Measurements from ENCODE around the gene DOCK8. TPM values are rescaled to one million over a fixed set of nuclear protein-coding genes. Genes with fewer than 3 reads are reported as not detected.

The DOCK8 gene
- total RNA-seq, 1 donor from 2014 or later, result 0.54 TPM

- Mint-ChIP-seq H3K4me3 (no peak overlapping the region), H3K27ac (no peak overlapping the region), H3K36me3 (no peaks in the 10 kb centered on the region), H3K4me1 (no peaks in the 10 kb centered on the region), H3K9me3 (peaks cover 3% of the 10 kb centered on the region), H3K27me3 (ENCODE audit: insufficient read depth, low read depth) (no peaks in the 10 kb centered on the region)
- Histone ChIP-seq H3F3A (ENCODE audit: low read depth) (no peaks in the 10 kb centered on the region), H3K79me2 (ENCODE audit: low read depth) (no peaks in the 10 kb centered on the region), H3K4me1 (no peaks in the 10 kb centered on the region), H4K20me1 (ENCODE audit: low read depth) (no peaks in the 10 kb centered on the region), H3K9me3 (ENCODE audit: low read depth) (no peaks in the 10 kb centered on the region), H3K27ac (no peak overlapping the region), H3K36me3 (no peaks in the 10 kb centered on the region), H3K4me2 (no peak overlapping the region), H3K4me3 (no peak overlapping the region), H3K27me3 (no peaks in the 10 kb centered on the region), H2AFZ (replicated peaks) (no peak overlapping the region), H3K9ac (no peak overlapping the region)
- TF ChIP-seq EZH2phosphoT487 (IDR thresholded peaks at IDR 0.05) (no peak), EZH2 (IDR thresholded peaks at IDR 0.05) (no peak), CTCF (IDR thresholded peaks at IDR 0.05) (no peak)
- no peak for DNase-seq (ENCODE audit: low spot score)
These were observed 45.0 kb downstream of the DOCK8 start for GRCh38 chr9:259405-260404.

GRCh38 chr9:264231-264630, 49.6 kb downstream of the DOCK8 start:
- Histone ChIP-seq H3K4me3 (no peak overlapping the region), H3F3A (ENCODE audit: low read depth) (no peaks in the 10 kb centered on the region), H3K4me2 (no peak overlapping the region), H3K27ac (no peak overlapping the region), H3K27me3 (no peaks in the 10 kb centered on the region), H3K36me3 (no peaks in the 10 kb centered on the region), H3K9me3 (ENCODE audit: low read depth) (no peaks in the 10 kb centered on the region), H3K79me2 (ENCODE audit: low read depth) (no peaks in the 10 kb centered on the region), H3K9ac (no peak overlapping the region), H2AFZ (replicated peaks) (no peak overlapping the region), H4K20me1 (ENCODE audit: low read depth) (no peaks in the 10 kb centered on the region), H3K4me1 (no peaks in the 10 kb centered on the region)
- no peak overlapping the region for H3K4me3 Mint-ChIP-seq
- H3K27me3 Mint-ChIP-seq (ENCODE audit: insufficient read depth, low read depth), result no peaks in the 10 kb centered on the region
- DNase-seq (ENCODE audit: low spot score), result no peak
- no peaks in the 10 kb centered on the region for H3K4me1 Mint-ChIP-seq
- H3K9me3 Mint-ChIP-seq, result no peaks in the 10 kb centered on the region
- H3K27ac Mint-ChIP-seq, result no peak overlapping the region
- no peaks in the 10 kb centered on the region for H3K36me3 Mint-ChIP-seq
- TF ChIP-seq CTCF (IDR thresholded peaks at IDR 0.05), result no peak
- TF ChIP-seq EZH2phosphoT487 (IDR thresholded peaks at IDR 0.05), result no peak
- no peak for TF ChIP-seq EZH2 (IDR thresholded peaks at IDR 0.05)

GRCh38 chr9:265209-265870, 50.7 kb downstream of the DOCK8 start:
- no peak for TF ChIP-seq EZH2 (IDR thresholded peaks at IDR 0.05)
- Mint-ChIP-seq H3K36me3 (no peaks in the 10 kb centered on the region), H3K9me3 (no peaks in the 10 kb centered on the region), H3K4me3 (no peak overlapping the region), H3K27me3 (ENCODE audit: insufficient read depth, low read depth) (no peaks in the 10 kb centered on the region), H3K27ac (no peak overlapping the region), H3K4me1 (no peaks in the 10 kb centered on the region)
- H3K27ac ChIP-seq, result no peak overlapping the region
- DNase-seq (ENCODE audit: low spot score), result no peak
- no peak overlapping the region for H3K9ac ChIP-seq
- no peaks in the 10 kb centered on the region for H3K27me3 ChIP-seq
- no peak overlapping the region for H3K4me3 ChIP-seq
- no peaks in the 10 kb centered on the region for H3K36me3 ChIP-seq
- no peak overlapping the region for H2AFZ ChIP-seq (replicated peaks)
- H3K4me1 ChIP-seq, result no peaks in the 10 kb centered on the region
- H4K20me1 ChIP-seq (ENCODE audit: low read depth), result no peaks in the 10 kb centered on the region
- H3K4me2 ChIP-seq, result no peak overlapping the region
- H3K9me3 ChIP-seq (ENCODE audit: low read depth), result no peaks in the 10 kb centered on the region
- H3K79me2 ChIP-seq (ENCODE audit: low read depth), result no peaks in the 10 kb centered on the region
- H3F3A ChIP-seq (ENCODE audit: low read depth), result no peaks in the 10 kb centered on the region

All from neural progenitor cell (in vitro differentiated cells).